GM21619 (cell line): ENCODE data around the gene PIGQ.

Source experiments
- ATAC-seq: cut with Tn5 transposase; IDR thresholded peaks from one replicate; pipeline ENCODE4 v1.9.1; 2021; ENCODE audit not compliant: unreplicated experiment

Gene PIGQ

GRCh38 chr16:566475-567372, 3.0 kb upstream of the PIGQ start, which contains the start of gene NHLRC4:
NHLRC4 (plus strand) TSS chr16:567005; CDS start chr16:568048, 1,043 bp downstream.
- no peak for ATAC-seq

GRCh38 chr16:567373-568256, 2.2 kb upstream of the PIGQ start:
- no peak for ATAC-seq

- no peak for ATAC-seq
These were observed 1.1 kb upstream of the PIGQ start for GRCh38 chr16:568401-569258.

GRCh38 chr16:572865-573650, 3.3 kb downstream of the PIGQ start:
- ATAC-seq = no peak

- ATAC-seq = no peak
These were observed 4.4 kb downstream of the PIGQ start for GRCh38 chr16:574021-574760.

GRCh38 chr16:575354-576196, 5.8 kb downstream of the PIGQ start:
- no peak for ATAC-seq

- ATAC-seq = no peak
These were observed 6.5 kb downstream of the PIGQ start for GRCh38 chr16:576197-576822.

GRCh38 chr16:576823-577201, 7.0 kb downstream of the PIGQ start:
- no peak for ATAC-seq

GRCh38 chr16:577796-578195, 8.0 kb downstream of the PIGQ start:
- ATAC-seq = no peak

- ATAC-seq = no peak
These were observed 8.6 kb downstream of the PIGQ start for GRCh38 chr16:578232-578869.

GRCh38 chr16:578870-579405, 9.2 kb downstream of the PIGQ start:
- no peak for ATAC-seq

- no peak for ATAC-seq
These were observed 10.6 kb downstream of the PIGQ start for GRCh38 chr16:580141-580945.

- ATAC-seq = no peak
These were observed 11.3 kb downstream of the PIGQ start for GRCh38 chr16:580946-581498.

GRCh38 chr16:582218-582613, 12.4 kb downstream of the PIGQ start:
- ATAC-seq = no peak

GRCh38 chr16:582614-583331, 13.0 kb downstream of the PIGQ start:
- ATAC-seq = no peak

GRCh38 chr16:583470-583814, 13.7 kb downstream of the PIGQ start:
- no peak for ATAC-seq
